Fibroblast of skin of right biceps (primary cell): ENCODE data around the gene DDX11.
"Not testable (repeated sequence)": the region's sequence is repeated elsewhere in the genome, so short reads cannot be mapped to it uniquely, and the experiment has no call there.

Experiments
- DNase-seq: peaks from one replicate; pipeline ENCODE4 v3.0.0-alpha.2; 2013

The DDX11 gene

GRCh38 chr12:31070971-31071740 lies 2.5 kb upstream of the DDX11 start:
- DNase-seq, result not testable (repeated sequence)

- DNase-seq, result not testable (repeated sequence)
These were observed 698 bp upstream of the DDX11 start for GRCh38 chr12:31072962-31073361.

- DNase-seq, result peak; percentile 19
These were observed 744 bp downstream of the DDX11 start for GRCh38 chr12:31074333-31074874.

GRCh38 chr12:31076150-31076549 lies 2.5 kb downstream of the DDX11 start:
- not testable (repeated sequence) for DNase-seq

GRCh38 chr12:31077095-31077494 lies 3.4 kb downstream of the DDX11 start:
- DNase-seq, result not testable (repeated sequence)

GRCh38 chr12:31077998-31078397 lies 4.3 kb downstream of the DDX11 start:
- not testable (repeated sequence) for DNase-seq

- not testable (repeated sequence) for DNase-seq
These were observed 5.8 kb downstream of the DDX11 start for GRCh38 chr12:31079421-31079820.

GRCh38 chr12:31080221-31080620 lies 6.6 kb downstream of the DDX11 start:
- peak; percentile 21 for DNase-seq

GRCh38 chr12:31081274-31081673 lies 7.6 kb downstream of the DDX11 start:
- DNase-seq, result not testable (repeated sequence)

GRCh38 chr12:31084241-31084640 lies 10.6 kb downstream of the DDX11 start:
- DNase-seq, result not testable (repeated sequence)

GRCh38 chr12:31086032-31086431 lies 12.4 kb downstream of the DDX11 start:
- not testable (repeated sequence) for DNase-seq

- DNase-seq, result not testable (repeated sequence)
These were observed 13.8 kb downstream of the DDX11 start for GRCh38 chr12:31087486-31087885.

- not testable (repeated sequence) for DNase-seq
These were observed 14.3 kb downstream of the DDX11 start for GRCh38 chr12:31087956-31088355.

- DNase-seq, result no peak
These were observed 15.4 kb downstream of the DDX11 start for GRCh38 chr12:31089072-31089471.

- not testable (repeated sequence) for DNase-seq
These were observed 18.0 kb downstream of the DDX11 start for GRCh38 chr12:31091629-31092028.

- DNase-seq, result not testable (repeated sequence)
These were observed 19.1 kb downstream of the DDX11 start for GRCh38 chr12:31092718-31093117.

- not testable (repeated sequence) for DNase-seq
These were observed 21.6 kb downstream of the DDX11 start for GRCh38 chr12:31095080-31095860.

GRCh38 chr12:31096251-31097065 lies 22.8 kb downstream of the DDX11 start:
- not testable (repeated sequence) for DNase-seq

- DNase-seq, result not testable (repeated sequence)
These were observed 24.2 kb downstream of the DDX11 start for GRCh38 chr12:31097819-31098218.

- not testable (repeated sequence) for DNase-seq
These were observed 24.7 kb downstream of the DDX11 start for GRCh38 chr12:31098363-31098762.

- not testable (repeated sequence) for DNase-seq
These were observed 25.1 kb downstream of the DDX11 start for GRCh38 chr12:31098771-31099170.

GRCh38 chr12:31099434-31099833 lies 25.8 kb downstream of the DDX11 start:
- DNase-seq, result not testable (repeated sequence)
